Measurements from ENCODE around the gene FAM83C.

The FAM83C gene

GRCh38 chr20:35284267-35284991, 7.8 kb downstream of the FAM83C start, which contains the start of gene EIF6:
TSS of gene EIF6 (minus strand) at chr20:35284772. CDS start at chr20:35284487, 285 bp downstream.
- DNase-seq (ENCODE audit: low read depth) = peak; percentile 76

- DNase-seq (ENCODE audit: low read depth) = no peak
Measured at GRCh38 chr20:35283441-35284266, 8.6 kb downstream of the FAM83C start.

GRCh38 chr20:35281506-35282101, 10.6 kb downstream of the FAM83C start:
- no peak for DNase-seq (ENCODE audit: low read depth)

GRCh38 chr20:35280523-35280922, 11.7 kb downstream of the FAM83C start:
- no peak for DNase-seq (ENCODE audit: low read depth)

GRCh38 chr20:35279533-35280174, 12.6 kb downstream of the FAM83C start:
- DNase-seq (ENCODE audit: low read depth) = no peak

GRCh38 chr20:35279040-35279439, 13.2 kb downstream of the FAM83C start:
- no peak for DNase-seq (ENCODE audit: low read depth)

GRCh38 chr20:35277531-35278395, 14.5 kb downstream of the FAM83C start, which contains the start of gene MMP24OS:
TSS of gene MMP24OS (minus strand) at chr20:35278122. CDS start at chr20:35277929, 193 bp downstream.
- DNase-seq (ENCODE audit: low read depth) = peak; percentile 75

- DNase-seq (ENCODE audit: low read depth) = no peak
Measured at GRCh38 chr20:35277127-35277526, 15.1 kb downstream of the FAM83C start.

- no peak for DNase-seq (ENCODE audit: low read depth)
Measured at GRCh38 chr20:35276408-35276807, 15.8 kb downstream of the FAM83C start.

- DNase-seq (ENCODE audit: low read depth) = no peak
Measured at GRCh38 chr20:35275741-35276251, 16.4 kb downstream of the FAM83C start.

- DNase-seq (ENCODE audit: low read depth) = no peak
Measured at GRCh38 chr20:35274172-35275092, 17.8 kb downstream of the FAM83C start.

GRCh38 chr20:35273449-35274171, 18.6 kb downstream of the FAM83C start:
- no peak for DNase-seq (ENCODE audit: low read depth)

- DNase-seq (ENCODE audit: low read depth) = peak; percentile 71
Measured at GRCh38 chr20:35271904-35272303, 20.3 kb downstream of the FAM83C start.

GRCh38 chr20:35271073-35271882, 20.9 kb downstream of the FAM83C start:
- DNase-seq (ENCODE audit: low read depth) = no peak

- DNase-seq (ENCODE audit: low read depth) = no peak
Measured at GRCh38 chr20:35270021-35270902, 22.0 kb downstream of the FAM83C start.

- DNase-seq (ENCODE audit: low read depth) = peak; percentile 28
Measured at GRCh38 chr20:35269055-35269781, 23.0 kb downstream of the FAM83C start.

- no peak for DNase-seq (ENCODE audit: low read depth)
Measured at GRCh38 chr20:35267092-35267491, 25.1 kb downstream of the FAM83C start.
